Thoracic aorta (tissue), 2 donors: ENCODE measurements around the gene NEK5. TPM values are rescaled to one million over a fixed set of nuclear protein-coding genes. Genes with fewer than 3 reads are reported as not detected.

ENCODE experiments used
- ATAC-seq: fragments of 150-250 bp; one replicate; pipeline ENCODE4 v1.8.0; 2017; ENCODE audit warnings: low read depth; ENCODE audit not compliant: insufficient number of reproducible peaks, low FRiP score
- DNase-seq: peaks from one replicate; pipeline ENCODE4 v3.0.0-alpha.2; 2020; ENCODE audit warnings: low spot score
- H3K27ac ChIP-seq, 2 donors: fragments of 200-600 bp; sonication (generic); 1 replicate in 1 of 2; 2 replicates in 1 of 2; pipeline ENCODE4 v1.5.1; 2016; ENCODE audit warnings: mild to moderate bottlenecking in 2 of 2, moderate library complexity in 2 of 2
- H3K27me3 ChIP-seq: fragments of 200-600 bp; sonication (generic); replicated peaks from 2 replicates; pipeline ENCODE4 v1.6.0; 2016; ENCODE audit warnings: mild to moderate bottlenecking; ENCODE audit not compliant: insufficient read depth
- H3K36me3 ChIP-seq: fragments of 200-600 bp; sonication (generic); one replicate; pipeline ENCODE4 v1.5.1; 2016
- H3K4me1 ChIP-seq, 2 donors: fragments of 200-600 bp; sonication (generic); 1 replicate in 1 of 2; 2 replicates in 1 of 2; pipeline versions ENCODE4 v1.5.1 to v1.6.0; 2016; ENCODE audit warnings: low read depth in 2 of 2, mild to moderate bottlenecking in 1 of 2; ENCODE audit not compliant: control insufficient read depth in 1 of 2
- H3K4me3 ChIP-seq: fragments of 200-600 bp; sonication (generic); 2 replicates; pipeline ENCODE4 v1.5.1; 2016; ENCODE audit warnings: mild to moderate bottlenecking
- H3K9me3 ChIP-seq: fragments of 200-600 bp; sonication (generic); 2 replicates; pipeline ENCODE4 v1.5.1; 2016
- total RNA-seq, 2 donors: library from RNA; depleted of rRNA; stranded (reverse); fragments of >200 nt; gene quantifications; one replicate each; pipeline versions ENCODE4 v1.1.0 to v1.2.3, GENCODE V29; 2016
- TF ChIP-seq, protein P1 (sequence below): fragments of 200-600 bp; sonication (generic); IDR thresholded peaks from one replicate; pipeline ENCODE4 v1.5.1; 2019; ENCODE audit warnings: antibody characterized with exemption

NEK5 gene
- total RNA-seq, 2 donors from 2014 or later: 0.27 to 0.28 TPM

DNA sequence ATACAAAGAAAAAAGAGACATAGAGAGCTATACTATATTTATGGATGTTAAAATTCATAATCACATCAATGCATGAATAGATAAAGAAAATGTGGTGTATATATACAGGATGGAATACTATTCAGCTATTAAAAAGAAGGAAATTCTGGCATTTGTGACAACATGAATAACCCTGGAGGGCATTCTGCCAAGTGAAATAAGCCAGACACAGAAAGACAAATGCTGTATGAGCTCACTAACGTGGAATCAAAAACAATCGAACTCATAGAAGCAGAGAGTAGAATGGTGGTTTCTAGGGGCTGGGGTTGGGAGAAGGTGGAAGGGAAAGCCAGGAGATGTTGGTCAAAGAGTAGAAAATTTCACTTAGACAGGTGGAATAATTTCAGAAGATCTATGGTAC is 80.4 kb downstream of the NEK5 start:
- no peak for ATAC-seq
- H3K4me3 ChIP-seq: no peak overlapping the region
- no peaks in the 10 kb centered on the region for H3K9me3 ChIP-seq
- H3K4me1 ChIP-seq: no peaks in the 10 kb centered on the region
- DNase-seq: no peak
- H3K27ac ChIP-seq: no peak overlapping the region
- H3K36me3 ChIP-seq: no peaks in the 10 kb centered on the region
- H3K27me3 ChIP-seq: no peaks in the 10 kb centered on the region
- TF ChIP-seq, protein P1, sequence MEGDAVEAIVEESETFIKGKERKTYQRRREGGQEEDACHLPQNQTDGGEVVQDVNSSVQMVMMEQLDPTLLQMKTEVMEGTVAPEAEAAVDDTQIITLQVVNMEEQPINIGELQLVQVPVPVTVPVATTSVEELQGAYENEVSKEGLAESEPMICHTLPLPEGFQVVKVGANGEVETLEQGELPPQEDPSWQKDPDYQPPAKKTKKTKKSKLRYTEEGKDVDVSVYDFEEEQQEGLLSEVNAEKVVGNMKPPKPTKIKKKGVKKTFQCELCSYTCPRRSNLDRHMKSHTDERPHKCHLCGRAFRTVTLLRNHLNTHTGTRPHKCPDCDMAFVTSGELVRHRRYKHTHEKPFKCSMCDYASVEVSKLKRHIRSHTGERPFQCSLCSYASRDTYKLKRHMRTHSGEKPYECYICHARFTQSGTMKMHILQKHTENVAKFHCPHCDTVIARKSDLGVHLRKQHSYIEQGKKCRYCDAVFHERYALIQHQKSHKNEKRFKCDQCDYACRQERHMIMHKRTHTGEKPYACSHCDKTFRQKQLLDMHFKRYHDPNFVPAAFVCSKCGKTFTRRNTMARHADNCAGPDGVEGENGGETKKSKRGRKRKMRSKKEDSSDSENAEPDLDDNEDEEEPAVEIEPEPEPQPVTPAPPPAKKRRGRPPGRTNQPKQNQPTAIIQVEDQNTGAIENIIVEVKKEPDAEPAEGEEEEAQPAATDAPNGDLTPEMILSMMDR: no peak

DNA sequence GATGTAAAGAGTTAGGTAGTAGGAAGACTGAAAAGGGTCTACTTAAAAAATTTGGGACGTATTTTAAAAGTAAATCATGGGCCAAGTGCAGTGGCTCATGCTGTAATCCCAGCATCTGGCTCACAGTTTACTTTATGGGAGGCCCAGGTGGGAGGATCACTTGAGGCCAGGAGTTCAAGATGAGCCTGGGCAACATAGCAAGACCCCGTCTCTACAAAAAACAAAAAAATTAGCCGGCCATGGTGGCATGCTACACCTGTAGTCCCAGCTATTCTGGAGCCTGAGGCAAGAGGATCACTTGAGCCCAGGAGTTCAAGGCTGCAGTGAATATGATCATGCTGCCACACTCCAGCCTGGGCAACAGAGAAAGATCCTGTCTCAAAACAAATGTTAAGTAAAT is 81.4 kb downstream of the NEK5 start:
- TF ChIP-seq, protein P1: no peak
- DNase-seq: no peak
- Histone ChIP-seq H3K27me3 (no peaks in the 10 kb centered on the region), H3K4me1 (no peaks in the 10 kb centered on the region), H3K9me3 (no peaks in the 10 kb centered on the region), H3K27ac (no peak overlapping the region), H3K4me3 (no peak overlapping the region), H3K36me3 (no peaks in the 10 kb centered on the region)
- no peak for ATAC-seq

DNA sequence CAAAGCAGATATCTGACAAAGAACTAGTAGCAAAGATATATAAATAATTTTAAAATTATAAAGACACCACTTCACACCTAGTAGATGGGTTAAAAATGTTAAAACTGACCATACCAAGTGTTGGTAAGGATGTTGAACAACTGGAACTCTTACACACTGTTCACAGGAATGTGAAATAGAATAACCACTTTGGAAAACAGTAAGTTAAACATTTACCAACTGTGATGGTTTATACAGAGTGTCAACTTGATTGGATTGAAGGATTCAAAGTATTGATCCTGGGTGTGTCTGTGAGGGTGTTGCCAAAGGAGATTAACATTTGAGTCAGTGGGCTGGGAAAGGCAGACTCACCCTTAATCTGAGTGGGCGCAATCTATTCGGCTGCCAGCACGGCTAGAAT is 85.2 kb downstream of the NEK5 start:
- no peaks in the 10 kb centered on the region for H3K36me3 ChIP-seq
- TF ChIP-seq, protein P1: no peak
- H3K4me3 ChIP-seq: no peak overlapping the region
- no peaks in the 10 kb centered on the region for H3K9me3 ChIP-seq
- H3K27me3 ChIP-seq: no peaks in the 10 kb centered on the region
- DNase-seq (no peak), ATAC-seq (no peak)
- H3K4me1 ChIP-seq: no peaks in the 10 kb centered on the region
- H3K27ac ChIP-seq: no peak overlapping the region

DNA sequence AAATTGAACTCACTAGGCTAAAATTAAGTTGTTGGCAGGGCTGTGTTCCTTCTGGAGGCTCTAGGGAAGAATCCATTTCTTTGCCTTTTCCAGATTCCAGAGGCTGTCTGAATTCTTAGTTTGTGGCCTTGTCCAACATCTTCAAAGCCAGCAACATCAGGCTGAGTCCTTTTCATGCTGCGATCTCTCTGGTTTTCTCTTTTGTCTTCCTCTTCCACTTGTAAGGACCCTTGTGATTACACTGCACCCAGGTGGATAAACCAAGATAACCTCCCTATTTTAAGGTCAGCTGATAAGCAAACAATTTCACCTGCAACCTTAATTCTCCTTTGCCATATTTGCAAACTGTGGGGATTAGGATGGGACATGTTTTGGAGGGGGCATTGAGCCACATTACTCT is 92.8 kb downstream of the NEK5 start:
- no peaks in the 10 kb centered on the region for H3K9me3 ChIP-seq
- no peaks in the 10 kb centered on the region for H3K4me1 ChIP-seq
- no peak for ATAC-seq
- DNase-seq: no peak
- H3K4me3 ChIP-seq: no peak overlapping the region
- no peak overlapping the region for H3K27ac ChIP-seq
- H3K36me3 ChIP-seq: no peaks in the 10 kb centered on the region
- no peaks in the 10 kb centered on the region for H3K27me3 ChIP-seq
- TF ChIP-seq, protein P1: no peak

DNA sequence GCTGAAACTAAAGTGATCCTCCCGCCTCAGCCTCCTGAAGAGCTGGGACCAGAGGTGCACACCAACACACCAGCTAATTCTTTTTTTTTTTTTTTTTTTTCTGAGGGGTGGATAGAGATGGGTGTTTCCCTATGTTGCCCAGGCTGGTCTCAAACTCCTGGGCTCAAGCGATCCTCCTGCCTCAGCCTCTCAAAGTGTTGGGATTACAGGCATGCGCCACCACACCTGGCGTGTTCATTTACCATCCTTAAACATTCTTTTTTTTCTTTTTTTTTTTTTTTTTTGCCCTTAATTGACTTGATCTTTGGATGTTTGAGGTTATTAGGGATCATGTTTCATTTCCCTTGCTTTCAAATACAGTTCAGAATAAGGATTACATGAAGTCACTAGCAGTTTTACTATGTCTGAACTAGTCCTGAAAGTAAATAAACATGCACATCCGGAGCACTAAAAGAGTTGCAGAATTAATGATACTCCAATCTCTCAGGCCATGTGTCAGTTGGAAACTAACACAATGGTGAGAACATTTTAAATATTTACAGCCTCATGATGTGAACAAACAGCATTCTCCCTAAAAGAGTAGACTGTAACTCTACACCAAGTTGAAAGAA is 94.2 kb downstream of the NEK5 start:
- no peak for ATAC-seq
- Histone ChIP-seq H3K27ac (no peak overlapping the region), H3K27me3 (no peaks in the 10 kb centered on the region), H3K36me3 (peaks cover 1% of the 10 kb centered on the region), H3K9me3 (peaks cover 2% of the 10 kb centered on the region), H3K4me3 (no peak overlapping the region), H3K4me1 (no peaks in the 10 kb centered on the region)
- TF ChIP-seq, protein P1: no peak
- DNase-seq: no peak
